ENCODE measurements around the gene SLC35G3. TPM values are rescaled to one million over a fixed set of nuclear protein-coding genes. Genes with fewer than 3 reads are reported as not detected.

SLC35G3 gene
- total and polyA plus RNA-seq, 10 of the 15 experiments (the other 5 are each of a cell fraction or from before 2014, with no cell fraction given): not detected

- Histone ChIP-seq H3K9ac (ENCODE audit: control insufficient read depth, insufficient read depth, low read length) (no peak overlapping the region), H3K4me2 (ENCODE audit: control insufficient read depth, insufficient read depth) (no peak overlapping the region), H3K79me2 (ENCODE audit: control insufficient read depth, insufficient read depth, low read length) (no peaks in the 10 kb centered on the region), H3K27me3 (replicated peaks in 1 of 2; ENCODE audit: control insufficient read depth in 2 of 2, insufficient read depth in 2 of 2, low read length in 1 of 2) (peaks cover 0 to 5% of the 10 kb centered on the region in 2 experiments; a peak in 3 of 4 replicates), H3K4me1 (ENCODE audit: control insufficient read depth, insufficient read depth, low read length) (no peaks in the 10 kb centered on the region), H3K4me3 (no peak overlapping the region), H3K27ac (ENCODE audit: control insufficient read depth, insufficient read depth) (no peak overlapping the region), H3K9me3 (replicated peaks; ENCODE audit: control insufficient read depth, insufficient read depth, low read length) (no peaks in the 10 kb centered on the region), H3K36me3 (ENCODE audit: control insufficient read depth in 2 of 2, insufficient read depth in 2 of 2, low read length in 1 of 2) (no peaks in the 10 kb centered on the region), H4K20me1 (ENCODE audit: control insufficient read depth, insufficient read depth) (no peaks in the 10 kb centered on the region), H2AFZ (ENCODE audit: control insufficient read depth, low read depth, low read length) (no peak overlapping the region)
- intact Hi-C loops (cut with micrococcal nuclease; ENCODE audit: unreplicated experiment): loop anchor here (2.0 kb wide), 1 partner anchor 577 kb away; no protein-coding TSS in a partner anchor
- POLR2A ChIA-PET: no interaction called here
- WGBS (ENCODE audit: insufficient coverage, insufficient replicate concordance, low lambda C conversion rate, missing lambda C conversion rate): 29% methylated on average over 17 of the region's 17 CpGs
- FAIRE-seq (no peak), ATAC-seq (no peak), DNase-seq (ENCODE audit: low read depth, low spot score) (no peak)
- RAD21 ChIA-PET (ENCODE audit: unreplicated experiment): interaction anchor here (1.2 to 2.1 kb wide), 2 partner anchors 364 to 578 kb away, joined by 3 to 6 read pairs; no protein-coding TSS in a partner anchor
- SMC1A ChIA-PET (ENCODE audit: uncharacterized antibody, unreplicated experiment): no interaction called here
- CTCF ChIA-PET: interaction anchor here (0.8 to 2.5 kb wide), 5 partner anchors 26 to 578 kb away, joined by 3 to 18 read pairs (median 3); no protein-coding TSS in a partner anchor
- TF ChIP-seq CREB1 (IDR thresholded peaks at IDR 0.05; ENCODE audit: low read depth) (no peak), FOS (IDR thresholded peaks at IDR 0.05; ENCODE audit: borderline replicate concordance, extremely low read depth, insufficient read length) (no peak), BHLHE40 (IDR thresholded peaks at IDR 0.05; ENCODE audit: borderline replicate concordance in 1 of 2, low read depth in 2 of 2, low read length in 1 of 2) (no peak), ZNF24 (IDR thresholded peaks at IDR 0.05) (no peak), RAD51 (IDR thresholded peaks at IDR 0.05) (no peak), ZNF207 (IDR thresholded peaks at IDR 0.05; ENCODE audit: borderline replicate concordance) (no peak), SMARCA5 (IDR thresholded peaks at IDR 0.05) (no peak), PKNOX1 (IDR thresholded peaks at IDR 0.05) (no peak), MYB (IDR thresholded peaks at IDR 0.05; ENCODE audit: borderline replicate concordance, low read depth, low read length) (no peak), IRF5 (IDR thresholded peaks at IDR 0.05; ENCODE audit: borderline replicate concordance) (no peak)
- TF ChIP-seq, protein P1, sequence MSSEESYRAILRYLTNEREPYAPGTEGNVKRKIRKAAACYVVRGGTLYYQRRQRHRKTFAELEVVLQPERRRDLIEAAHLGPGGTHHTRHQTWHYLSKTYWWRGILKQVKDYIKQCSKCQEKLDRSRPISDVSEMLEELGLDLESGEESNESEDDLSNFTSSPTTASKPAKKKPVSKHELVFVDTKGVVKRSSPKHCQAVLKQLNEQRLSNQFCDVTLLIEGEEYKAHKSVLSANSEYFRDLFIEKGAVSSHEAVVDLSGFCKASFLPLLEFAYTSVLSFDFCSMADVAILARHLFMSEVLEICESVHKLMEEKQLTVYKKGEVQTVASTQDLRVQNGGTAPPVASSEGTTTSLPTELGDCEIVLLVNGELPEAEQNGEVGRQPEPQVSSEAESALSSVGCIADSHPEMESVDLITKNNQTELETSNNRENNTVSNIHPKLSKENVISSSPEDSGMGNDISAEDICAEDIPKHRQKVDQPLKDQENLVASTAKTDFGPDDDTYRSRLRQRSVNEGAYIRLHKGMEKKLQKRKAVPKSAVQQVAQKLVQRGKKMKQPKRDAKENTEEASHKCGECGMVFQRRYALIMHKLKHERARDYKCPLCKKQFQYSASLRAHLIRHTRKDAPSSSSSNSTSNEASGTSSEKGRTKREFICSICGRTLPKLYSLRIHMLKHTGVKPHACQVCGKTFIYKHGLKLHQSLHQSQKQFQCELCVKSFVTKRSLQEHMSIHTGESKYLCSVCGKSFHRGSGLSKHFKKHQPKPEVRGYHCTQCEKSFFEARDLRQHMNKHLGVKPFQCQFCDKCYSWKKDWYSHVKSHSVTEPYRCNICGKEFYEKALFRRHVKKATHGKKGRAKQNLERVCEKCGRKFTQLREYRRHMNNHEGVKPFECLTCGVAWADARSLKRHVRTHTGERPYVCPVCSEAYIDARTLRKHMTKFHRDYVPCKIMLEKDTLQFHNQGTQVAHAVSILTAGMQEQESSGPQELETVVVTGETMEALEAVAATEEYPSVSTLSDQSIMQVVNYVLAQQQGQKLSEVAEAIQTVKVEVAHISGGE (CRISPR knock-in tag; IDR thresholded peaks at IDR 0.05): no peak
- TF ChIP-seq, protein P2, sequence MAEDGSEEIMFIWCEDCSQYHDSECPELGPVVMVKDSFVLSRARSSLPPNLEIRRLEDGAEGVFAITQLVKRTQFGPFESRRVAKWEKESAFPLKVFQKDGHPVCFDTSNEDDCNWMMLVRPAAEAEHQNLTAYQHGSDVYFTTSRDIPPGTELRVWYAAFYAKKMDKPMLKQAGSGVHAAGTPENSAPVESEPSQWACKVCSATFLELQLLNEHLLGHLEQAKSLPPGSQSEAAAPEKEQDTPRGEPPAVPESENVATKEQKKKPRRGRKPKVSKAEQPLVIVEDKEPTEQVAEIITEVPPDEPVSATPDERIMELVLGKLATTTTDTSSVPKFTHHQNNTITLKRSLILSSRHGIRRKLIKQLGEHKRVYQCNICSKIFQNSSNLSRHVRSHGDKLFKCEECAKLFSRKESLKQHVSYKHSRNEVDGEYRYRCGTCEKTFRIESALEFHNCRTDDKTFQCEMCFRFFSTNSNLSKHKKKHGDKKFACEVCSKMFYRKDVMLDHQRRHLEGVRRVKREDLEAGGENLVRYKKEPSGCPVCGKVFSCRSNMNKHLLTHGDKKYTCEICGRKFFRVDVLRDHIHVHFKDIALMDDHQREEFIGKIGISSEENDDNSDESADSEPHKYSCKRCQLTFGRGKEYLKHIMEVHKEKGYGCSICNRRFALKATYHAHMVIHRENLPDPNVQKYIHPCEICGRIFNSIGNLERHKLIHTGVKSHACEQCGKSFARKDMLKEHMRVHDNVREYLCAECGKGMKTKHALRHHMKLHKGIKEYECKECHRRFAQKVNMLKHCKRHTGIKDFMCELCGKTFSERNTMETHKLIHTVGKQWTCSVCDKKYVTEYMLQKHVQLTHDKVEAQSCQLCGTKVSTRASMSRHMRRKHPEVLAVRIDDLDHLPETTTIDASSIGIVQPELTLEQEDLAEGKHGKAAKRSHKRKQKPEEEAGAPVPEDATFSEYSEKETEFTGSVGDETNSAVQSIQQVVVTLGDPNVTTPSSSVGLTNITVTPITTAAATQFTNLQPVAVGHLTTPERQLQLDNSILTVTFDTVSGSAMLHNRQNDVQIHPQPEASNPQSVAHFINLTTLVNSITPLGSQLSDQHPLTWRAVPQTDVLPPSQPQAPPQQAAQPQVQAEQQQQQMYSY (CRISPR knock-in tag; IDR thresholded peaks at IDR 0.05): no peak
- in situ Hi-C loops (cut with MboI): loop anchor here (5.0 to 10.0 kb wide), 2 partner anchors 367 to 575 kb away; partner anchors contain the start of gene SLFN12L
- no TSS peak for BruUV-seq (replicated peaks)
These were observed 24.3 kb downstream of the SLC35G3 start for GRCh38 chr17:35169835-35170363.

All from GM12878 (cell line).